Stimulated activated CD4-positive, alpha-beta T cell treated with anti-CD3 and anti-CD28 coated beads, Interleukin-12 subunit alpha, Interleukin-12 subunit beta, amount 100 ng/mL, for 48 hours (primary cell): ENCODE results near the gene NUP85.
"Not testable (repeated sequence)": the region's sequence is repeated elsewhere in the genome, so short reads cannot be mapped to it uniquely, and the experiment has no call there.

Experiments used
- DNase-seq, 3 donors: peaks; one replicate each; pipeline ENCODE4 v3.0.0-alpha.2; 2020; ENCODE audit warnings: low read depth in 2 of 3, low spot score in 1 of 3

NUP85 gene

DNA sequence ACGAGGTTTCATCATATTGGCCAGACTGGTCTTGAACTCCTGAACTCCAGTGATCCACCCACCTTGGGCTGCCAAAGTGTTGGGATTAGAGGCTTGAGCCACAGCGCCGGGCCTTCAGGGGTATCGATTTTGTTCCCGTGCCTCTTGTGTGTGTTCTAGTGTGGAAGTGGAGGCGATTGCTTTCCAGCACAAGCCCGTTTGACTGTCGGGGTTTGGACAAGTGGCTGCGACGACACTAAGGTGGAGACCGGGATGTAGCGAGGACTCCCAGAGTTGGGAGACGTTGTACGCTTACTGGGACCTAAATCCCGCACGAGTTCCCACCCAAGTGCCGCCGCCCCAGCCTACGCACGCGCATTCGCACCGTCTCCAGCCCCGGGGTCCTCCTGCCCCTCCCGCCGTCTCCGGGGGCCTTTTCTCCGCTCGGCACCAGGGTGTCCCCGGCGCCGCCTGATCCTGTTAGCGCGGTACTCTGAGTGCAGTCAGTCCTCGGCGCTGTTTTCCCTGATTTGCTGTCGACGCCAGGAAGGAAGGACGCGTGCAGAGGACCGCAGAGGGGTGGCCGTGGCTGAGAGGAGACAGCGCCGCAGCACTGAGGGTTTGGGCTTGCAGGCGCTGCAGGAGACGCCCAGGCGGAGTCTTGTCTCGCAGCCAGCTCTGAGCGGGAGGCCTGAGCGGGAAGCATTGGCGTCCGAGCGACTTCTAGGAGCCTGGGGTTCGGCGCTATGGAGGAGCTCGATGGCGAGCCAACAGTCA is at the start of gene NUP85:
TSS of gene NUP85 (plus strand) at position 643 of the 756 bp plus-strand sequence. CDS start at position 726, 83 bp downstream.
- DNase-seq, result peak; percentile 88 to 93 (median 89)

- DNase-seq, result not testable (repeated sequence)
Observed at GRCh38 chr17:75158480-75158879, 47.0 kb upstream of the NUP85 start.

DNA sequence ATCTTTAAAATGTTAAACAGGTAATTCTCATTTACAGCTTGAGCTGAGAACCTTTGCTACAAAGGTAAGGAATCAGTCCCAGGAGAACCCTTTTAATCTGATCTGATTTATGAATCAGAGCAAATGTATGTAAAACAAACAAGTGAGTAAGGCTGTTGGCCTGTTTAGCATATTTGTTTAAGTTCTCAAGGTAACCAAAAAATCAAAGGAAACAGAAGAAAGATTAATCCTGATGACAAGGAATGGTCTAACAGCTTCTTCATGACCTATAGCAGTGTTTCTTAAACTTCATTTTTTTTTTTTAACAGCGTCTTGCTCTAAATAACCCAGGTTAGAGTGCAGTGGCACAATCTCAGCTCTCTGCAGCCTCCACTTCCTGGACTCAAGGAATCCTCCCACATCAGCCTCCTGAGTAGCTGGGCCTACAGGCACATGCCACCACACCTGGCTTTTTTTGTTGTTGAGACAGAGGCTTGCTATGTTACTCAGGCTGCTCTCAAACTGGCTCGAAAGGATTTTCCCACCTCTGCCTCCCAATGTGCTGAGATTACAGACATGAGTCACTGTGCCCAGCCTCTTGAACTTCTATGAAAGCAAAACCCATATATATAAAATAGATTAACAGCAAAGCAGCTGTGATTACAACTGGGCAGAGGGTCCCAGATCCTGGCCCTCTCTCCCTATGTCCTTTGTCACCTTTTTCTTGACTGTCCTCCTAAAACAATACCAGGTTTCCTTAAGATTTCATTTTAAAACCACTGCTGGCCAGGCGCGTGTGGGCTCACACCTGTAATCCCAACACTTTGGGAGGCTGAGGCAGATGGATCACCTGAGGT is 46.1 kb upstream of the NUP85 start:
- no peak for DNase-seq

DNA sequence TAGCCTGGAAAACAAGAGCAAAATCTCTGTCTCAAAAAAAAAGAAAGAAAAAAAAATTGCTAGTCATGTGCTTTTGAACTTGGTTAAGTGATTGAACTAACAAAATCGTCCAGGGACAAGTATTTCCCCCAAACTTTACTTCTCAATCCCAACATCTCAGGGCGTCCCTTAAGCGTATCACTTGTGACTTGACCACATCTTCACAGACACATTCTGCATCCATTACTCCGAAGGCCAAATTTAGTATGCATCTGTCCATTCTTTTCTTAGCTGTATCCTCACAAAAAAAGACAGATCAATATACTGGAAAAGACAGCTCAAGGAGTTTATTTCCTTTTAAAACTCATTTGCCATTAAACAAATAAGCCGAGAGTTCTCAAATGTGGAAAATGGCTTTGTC is 45.3 kb upstream of the NUP85 start:
- no peak for DNase-seq

DNA sequence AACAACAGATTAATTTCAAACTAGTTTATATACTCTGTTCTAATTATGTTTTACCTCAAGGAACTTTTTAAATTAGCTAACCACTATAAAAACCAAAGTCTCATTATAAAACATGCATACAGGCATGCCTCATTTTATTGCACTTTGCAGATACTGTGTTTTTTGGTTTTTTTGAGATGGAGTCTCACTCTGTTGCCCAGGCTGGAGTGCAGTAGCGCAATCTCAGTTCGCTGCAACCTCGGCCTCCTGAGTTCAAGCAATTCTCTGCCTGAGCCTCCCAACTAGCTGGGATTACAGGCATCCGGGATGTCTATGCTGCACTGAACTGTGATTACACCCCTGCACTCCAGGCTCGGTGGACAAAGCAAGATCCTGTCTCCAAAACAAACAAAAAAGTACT is 42.4 kb upstream of the NUP85 start:
- DNase-seq, result no peak

DNA sequence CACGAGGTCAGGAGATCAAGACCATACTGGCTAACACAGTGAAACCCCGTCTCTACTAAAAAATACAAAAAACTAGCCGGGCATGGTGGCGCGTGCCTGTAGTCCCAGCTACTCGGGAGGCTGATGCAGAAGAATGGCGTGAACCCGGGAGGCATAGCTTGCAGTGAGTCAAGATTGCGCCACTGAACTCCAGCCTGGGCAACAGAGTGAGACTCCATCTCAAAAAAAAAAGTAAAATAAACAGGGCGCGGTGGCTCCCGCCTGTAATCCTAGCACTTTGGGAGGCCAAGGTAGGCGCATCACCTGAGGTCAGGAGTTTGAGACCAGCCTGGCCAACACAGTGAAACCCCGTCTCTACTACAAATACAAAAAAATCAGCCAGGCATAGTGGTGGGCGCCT is 40.9 kb upstream of the NUP85 start:
- not testable (repeated sequence) for DNase-seq

DNA sequence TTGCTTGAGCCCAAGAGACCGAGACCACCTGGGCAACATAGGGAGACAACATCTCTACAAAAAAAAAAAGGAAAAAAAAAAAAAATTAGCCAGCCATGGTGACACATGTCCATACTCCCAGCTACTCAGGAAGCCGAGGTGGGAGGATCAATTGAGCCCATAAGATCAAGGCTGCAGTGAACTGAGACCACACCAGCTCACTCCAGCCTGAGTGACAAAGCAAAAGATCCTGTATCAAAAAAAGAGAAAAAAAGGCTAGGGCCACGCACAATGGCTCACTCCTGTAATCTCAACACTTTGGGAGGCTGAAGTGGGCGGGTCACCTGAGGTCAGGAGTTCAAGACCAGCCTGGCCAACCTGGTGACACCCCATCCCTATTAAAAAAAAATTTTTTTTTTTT is 36.5 kb upstream of the NUP85 start:
- DNase-seq, result no peak

DNA sequence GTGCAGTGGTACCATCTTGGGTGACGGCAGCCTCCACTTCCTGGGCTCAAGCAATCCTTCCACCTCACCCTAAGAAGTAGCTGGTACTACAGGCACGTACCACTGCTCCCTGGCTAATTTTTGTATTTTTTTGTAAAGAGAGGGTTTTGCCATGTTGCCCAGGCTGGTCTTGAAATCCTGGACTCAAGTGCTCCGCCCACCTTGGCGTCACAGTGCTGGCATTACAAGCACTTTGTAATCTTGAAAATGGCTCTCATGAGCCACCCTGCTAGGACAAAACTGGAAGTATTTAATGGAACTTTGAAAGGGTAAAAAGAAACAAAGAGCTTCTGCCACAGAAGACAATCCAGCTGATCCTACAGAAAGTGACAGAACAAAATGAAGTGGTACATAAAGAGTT is 32.0 kb upstream of the NUP85 start:
- DNase-seq, result no peak

GRCh38 chr17:75174996-75175395 is 30.5 kb upstream of the NUP85 start:
- DNase-seq, result no peak

- no peak for DNase-seq
Observed at GRCh38 chr17:75176625-75177024, 28.9 kb upstream of the NUP85 start.

DNA sequence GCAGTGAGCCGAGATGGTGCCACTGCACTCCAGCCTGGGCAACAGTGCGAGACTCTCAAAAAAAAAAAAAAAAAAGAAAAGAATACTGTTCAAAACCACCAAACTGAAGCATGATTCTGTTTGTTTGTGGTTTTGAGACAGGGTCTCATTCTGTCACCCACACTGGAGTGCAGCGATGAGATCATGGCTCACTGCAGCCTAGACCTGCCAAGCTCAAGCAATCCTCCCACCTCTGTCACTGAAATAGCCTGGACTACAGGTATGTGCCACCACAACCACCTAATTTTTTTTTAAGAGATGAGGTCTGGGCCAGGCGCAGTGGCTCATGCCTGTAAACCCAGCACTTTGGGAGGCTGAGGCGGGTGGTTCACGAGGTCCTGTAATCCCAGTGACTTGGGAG is 27.0 kb upstream of the NUP85 start:
- DNase-seq, result no peak

GRCh38 chr17:75181110-75181509 is 24.4 kb upstream of the NUP85 start:
- no peak for DNase-seq

GRCh38 chr17:75181608-75182318 is 23.7 kb upstream of the NUP85 start:
- DNase-seq, result peak; percentile 16 to 39 (median 22)

- DNase-seq, result no peak
Observed at GRCh38 chr17:75182319-75182568, 23.2 kb upstream of the NUP85 start.

- DNase-seq, result peak; percentile 93 to 95 (median 94)
Observed at GRCh38 chr17:75182569-75183436, 22.7 kb upstream of the NUP85 start, which contains the start of gene SUMO2. Gene SUMO2 (minus strand): TSS chr17:75182959. CDS start chr17:75182834, 125 bp downstream.

DNA sequence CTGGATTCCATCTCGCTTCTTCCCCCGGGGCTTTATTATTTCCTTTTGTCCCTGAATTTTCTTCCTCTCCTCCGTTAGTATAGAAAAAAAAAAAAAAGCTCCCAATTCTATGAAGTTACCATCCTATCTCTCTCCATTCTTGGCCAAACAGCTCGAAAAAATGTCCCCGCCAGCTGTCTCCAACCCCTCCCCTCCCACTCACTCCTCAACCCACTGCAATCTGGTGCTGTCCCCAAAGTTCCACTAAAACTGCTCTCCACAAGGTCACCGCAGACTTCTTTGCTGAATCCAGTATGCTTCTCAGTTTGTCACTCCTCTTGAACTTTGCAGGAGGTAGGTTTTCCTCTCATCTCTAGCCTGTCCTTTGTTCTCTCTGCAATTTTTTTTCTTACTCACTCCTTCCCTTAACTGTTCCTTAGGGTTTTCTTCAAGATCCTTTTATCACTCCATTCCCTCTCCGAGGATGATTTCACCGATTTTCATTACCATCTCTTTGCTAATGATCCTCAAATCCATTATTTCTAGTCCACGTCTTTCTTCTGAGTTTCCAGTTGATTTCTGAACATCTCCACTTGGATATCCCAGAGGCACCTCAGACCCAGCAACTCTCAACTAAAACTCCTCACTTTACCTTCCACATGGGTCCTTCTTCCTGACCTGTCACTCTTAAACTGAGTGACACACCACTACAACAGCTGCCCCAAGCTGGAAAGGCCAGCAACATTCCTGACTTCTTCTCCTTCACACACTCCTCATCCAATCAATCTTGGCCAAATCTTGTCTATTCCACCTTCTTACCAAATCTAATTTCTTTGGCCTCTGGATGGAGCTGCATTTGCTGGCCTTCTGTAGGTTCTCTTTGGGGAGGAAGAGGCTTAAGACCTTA is 21.2 kb upstream of the NUP85 start:
- no peak for DNase-seq

GRCh38 chr17:75188614-75189013 is 16.9 kb upstream of the NUP85 start:
- DNase-seq, result no peak

- no peak for DNase-seq
Observed at GRCh38 chr17:75191584-75191983, 13.9 kb upstream of the NUP85 start.

DNA sequence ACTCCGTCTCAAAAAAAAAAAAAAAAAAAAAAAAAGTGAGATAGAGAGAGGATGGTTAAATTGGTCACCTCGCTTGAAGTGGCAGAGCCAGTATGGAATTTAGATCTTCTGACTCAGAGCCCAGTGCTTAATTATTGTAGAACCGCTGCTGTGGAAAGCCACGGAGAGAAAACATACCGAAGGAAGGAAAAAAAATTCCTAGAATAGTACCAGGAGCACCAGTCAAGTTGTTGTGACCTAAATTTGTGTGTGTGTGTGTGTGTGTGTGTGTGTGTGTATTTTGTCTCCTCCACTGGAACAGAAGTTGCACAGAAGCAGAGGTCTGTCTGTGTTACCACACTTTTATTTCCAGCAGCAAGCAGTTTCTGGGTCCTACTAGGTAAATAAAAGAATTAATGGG is 10.6 kb upstream of the NUP85 start:
- no peak for DNase-seq
